ENCODE measurements around the gene CD9.

DNA sequence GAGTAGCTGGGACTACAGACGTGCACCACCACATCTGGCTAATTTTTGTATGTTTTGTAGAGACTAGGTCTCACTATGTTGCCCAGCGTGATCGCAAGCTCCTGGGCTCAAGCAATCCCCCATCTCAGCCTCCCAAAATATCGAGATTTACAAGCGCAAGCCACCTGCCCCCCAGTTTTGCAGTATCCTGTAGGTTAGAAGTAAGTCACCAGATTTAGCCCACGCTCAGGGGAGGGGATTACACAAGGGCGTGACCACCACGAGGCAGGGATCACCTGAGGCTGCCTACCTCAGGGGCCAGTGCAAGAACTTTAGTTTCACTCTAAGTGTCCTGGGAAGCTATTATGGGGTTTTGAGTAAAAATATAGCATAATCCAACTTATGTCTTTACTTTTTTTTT is 71.1 kb downstream of the CD9 start:
- TF ChIP-seq, protein P1, sequence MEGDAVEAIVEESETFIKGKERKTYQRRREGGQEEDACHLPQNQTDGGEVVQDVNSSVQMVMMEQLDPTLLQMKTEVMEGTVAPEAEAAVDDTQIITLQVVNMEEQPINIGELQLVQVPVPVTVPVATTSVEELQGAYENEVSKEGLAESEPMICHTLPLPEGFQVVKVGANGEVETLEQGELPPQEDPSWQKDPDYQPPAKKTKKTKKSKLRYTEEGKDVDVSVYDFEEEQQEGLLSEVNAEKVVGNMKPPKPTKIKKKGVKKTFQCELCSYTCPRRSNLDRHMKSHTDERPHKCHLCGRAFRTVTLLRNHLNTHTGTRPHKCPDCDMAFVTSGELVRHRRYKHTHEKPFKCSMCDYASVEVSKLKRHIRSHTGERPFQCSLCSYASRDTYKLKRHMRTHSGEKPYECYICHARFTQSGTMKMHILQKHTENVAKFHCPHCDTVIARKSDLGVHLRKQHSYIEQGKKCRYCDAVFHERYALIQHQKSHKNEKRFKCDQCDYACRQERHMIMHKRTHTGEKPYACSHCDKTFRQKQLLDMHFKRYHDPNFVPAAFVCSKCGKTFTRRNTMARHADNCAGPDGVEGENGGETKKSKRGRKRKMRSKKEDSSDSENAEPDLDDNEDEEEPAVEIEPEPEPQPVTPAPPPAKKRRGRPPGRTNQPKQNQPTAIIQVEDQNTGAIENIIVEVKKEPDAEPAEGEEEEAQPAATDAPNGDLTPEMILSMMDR (conservative IDR thresholded peaks at IDR 0.05) = no peak
- no peak for TF ChIP-seq ZFX (IDR thresholded peaks at IDR 0.05)
